HFF-Myc (cell line): Measurements from ENCODE around the gene CLUH.

Source experiments
- DNase-seq: peaks from one replicate; pipeline ENCODE4 v3.0.0-alpha.2; 2011; ENCODE audit warnings: low read depth; ENCODE audit errors: extremely low read depth
- H3K4me3 ChIP-seq: replicated peaks from 2 replicates; pipeline ENCODE4 v1.5.1; 2011; ENCODE audit warnings: low read depth, mild to moderate bottlenecking, control low read depth, low read length
- CTCF ChIP-seq: IDR thresholded peaks from 2 replicates; pipeline ENCODE4 v1.5.1; 2012; ENCODE audit warnings: mild to moderate bottlenecking, low read depth, low read length, control low read depth; ENCODE audit errors: missing control alignments

The CLUH gene

GRCh38 chr17:2644971-2645370 lies 66.6 kb downstream of the CLUH start:
- no peak overlapping the region for H3K4me3 ChIP-seq
- no peak for DNase-seq
- TF ChIP-seq CTCF, result no peak
